ENCODE results near the gene CPB2.

The CPB2 gene

DNA sequence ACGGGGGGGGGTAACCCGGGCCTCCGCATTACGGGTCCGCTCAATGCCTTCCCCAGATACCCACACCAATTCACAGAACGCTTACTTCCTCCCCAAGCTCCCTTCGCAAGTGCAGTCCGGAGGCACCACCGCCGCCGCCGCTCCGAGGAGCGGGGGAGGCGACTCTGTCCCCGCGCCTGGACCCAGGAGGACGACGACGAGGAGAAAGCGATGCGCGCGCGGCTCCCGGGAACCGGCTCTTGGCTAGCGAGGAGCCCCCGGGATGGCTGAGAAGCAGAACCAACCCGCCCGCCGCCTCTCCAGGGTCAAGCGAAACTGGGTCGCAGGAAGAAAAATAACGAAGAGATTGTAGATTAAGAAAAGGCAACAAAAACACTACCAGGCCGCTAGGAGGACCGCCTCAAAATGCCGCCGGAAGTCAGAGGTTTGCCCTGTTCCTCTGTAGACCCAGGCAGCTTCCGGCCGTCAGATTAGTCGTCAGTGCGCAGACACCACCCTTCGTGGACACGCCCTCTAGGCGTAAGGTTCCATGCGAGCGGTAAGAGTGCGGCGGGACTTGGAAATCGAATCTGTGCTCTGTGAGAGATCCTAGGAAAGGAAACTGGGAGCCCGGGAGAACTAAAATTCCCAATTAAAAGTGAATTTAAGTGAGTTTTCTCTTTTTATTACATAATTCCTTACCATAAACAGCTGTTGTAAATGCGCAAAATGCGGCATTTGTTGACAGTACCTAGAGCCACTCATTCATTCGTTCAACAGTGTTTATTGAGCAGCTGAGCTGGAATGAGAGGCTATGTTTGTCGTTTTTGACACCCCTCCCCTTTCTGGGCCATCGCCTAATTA, 52.3 kb downstream of the CPB2 start, which contains the start of gene ZC3H13:
Gene ZC3H13 (minus strand): TSS at position 428 of the 843 bp plus-strand sequence. CDS start 7,239 bp downstream, outside the sequence.
- peak; percentile 64 to 86 (median 82) for DNase-seq (ENCODE audit: low read depth in 4 of 4, low spot score in 1 of 4)

DNA sequence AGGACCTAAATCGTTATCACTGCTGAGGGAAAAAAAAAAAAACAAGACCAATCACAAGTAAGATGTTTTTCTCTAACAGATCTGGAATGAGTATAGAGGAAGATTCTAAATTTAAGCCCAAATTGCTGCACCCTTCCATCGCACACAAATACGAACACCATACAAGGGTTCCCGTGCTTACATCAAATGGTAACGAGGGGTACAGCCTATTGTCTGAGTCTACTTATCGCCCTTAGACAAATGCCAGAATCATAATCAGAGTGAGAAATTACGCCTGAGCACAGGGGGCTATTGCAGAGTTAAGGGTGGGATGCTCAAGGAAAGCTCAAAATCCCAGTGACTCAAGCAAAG, 52.9 kb downstream of the CPB2 start:
- DNase-seq (ENCODE audit: low read depth in 4 of 4, low spot score in 1 of 4) = no peak

DNA sequence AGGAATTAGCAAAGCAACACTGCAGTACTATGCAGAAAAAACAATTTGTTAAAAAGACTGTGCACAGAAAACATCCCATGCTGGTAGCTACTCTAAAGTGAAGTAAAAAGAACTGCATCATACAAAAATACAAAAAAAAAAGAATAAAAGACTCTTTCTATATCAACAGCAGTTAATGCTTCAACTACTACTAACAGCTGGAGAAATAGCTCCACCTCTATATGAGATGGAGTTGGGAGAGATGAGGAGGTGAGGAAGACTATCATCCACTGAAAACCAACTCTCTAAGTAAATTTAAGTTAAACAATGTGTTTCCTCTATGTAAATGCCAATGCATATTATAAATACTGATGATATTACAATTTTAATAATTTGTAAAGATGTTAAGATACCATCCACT, 54.1 kb downstream of the CPB2 start:
- no peak for DNase-seq (ENCODE audit: low read depth in 4 of 4, low spot score in 1 of 4)

DNA sequence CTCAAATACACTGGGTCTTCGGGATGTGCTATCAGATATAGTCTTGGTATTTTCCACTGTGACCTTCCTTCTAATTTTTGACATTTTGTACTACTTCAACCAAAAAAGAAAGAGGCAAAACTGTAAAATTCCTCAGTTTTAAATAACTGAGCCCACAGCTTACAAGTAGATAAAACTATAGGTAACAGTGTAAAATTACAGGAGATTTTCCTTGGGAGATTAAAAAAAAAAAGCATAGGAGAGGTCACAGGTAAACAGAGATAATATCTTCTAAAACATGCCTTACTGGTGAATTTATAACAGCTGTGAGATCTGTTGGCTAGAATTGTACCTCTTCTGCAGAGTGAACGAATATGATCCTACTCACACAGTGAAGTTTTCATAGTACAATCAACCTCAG, 59.4 kb downstream of the CPB2 start:
- no peak for DNase-seq (ENCODE audit: low read depth in 4 of 4, low spot score in 1 of 4)

DNA sequence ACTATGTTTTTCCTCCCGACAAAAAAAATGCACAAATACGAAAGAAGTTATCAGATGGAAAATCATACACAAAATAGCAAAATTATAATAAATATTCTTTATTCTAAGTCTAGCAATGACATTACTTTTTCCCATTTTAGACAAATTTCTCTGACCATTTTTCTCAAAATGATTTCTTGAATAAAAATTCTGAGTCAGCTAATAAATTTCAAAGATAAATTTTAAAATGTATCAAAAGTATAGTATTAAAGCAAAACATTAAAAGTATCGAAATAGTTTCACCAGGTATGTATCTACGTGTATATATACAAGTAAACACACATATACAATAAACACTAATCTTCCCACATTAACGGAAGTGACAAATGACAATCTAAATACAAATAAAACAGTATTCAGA, 61.2 kb downstream of the CPB2 start:
- no peak for DNase-seq (ENCODE audit: low read depth in 4 of 4, low spot score in 1 of 4)

DNA sequence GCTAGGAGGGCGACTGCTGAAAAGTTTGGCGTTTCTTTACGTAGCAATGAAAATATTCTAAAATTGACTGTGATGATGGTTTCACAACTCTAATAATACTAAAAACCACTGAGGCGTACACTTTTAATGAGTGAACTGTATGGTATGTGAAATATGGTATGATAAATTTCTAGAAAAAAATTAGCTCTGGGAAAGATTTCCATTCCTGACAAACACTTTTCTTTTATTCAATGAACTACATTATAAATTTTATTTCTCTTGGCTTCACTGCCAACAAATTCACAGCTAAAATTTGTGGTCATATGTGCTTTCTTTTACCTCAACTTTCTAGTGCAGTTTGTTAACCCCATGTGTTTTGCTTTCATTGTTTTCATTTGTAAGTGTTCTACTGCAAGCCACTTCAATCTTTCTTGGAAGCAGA, 63.4 kb downstream of the CPB2 start:
- DNase-seq (ENCODE audit: low read depth in 4 of 4, low spot score in 1 of 4) = no peak

DNA sequence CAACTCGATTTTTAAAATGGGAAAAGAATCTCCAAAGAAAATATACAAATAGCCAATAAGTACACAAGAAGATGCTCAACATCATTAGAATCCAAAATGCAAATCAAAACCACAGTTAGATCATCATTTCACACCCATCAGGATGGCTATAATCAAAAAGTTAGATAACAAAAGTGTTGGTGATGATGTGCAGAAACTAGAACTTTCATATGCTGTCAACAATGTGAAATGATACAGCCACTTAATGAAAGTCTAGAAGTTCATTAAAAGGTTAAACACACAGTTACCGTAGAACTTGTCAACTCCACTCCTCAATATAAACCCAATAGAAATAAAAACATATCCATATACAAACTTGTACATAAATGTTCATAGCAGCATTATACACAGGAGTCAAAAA, 64.1 kb downstream of the CPB2 start:
- DNase-seq (ENCODE audit: low read depth in 4 of 4, low spot score in 1 of 4) = no peak

DNA sequence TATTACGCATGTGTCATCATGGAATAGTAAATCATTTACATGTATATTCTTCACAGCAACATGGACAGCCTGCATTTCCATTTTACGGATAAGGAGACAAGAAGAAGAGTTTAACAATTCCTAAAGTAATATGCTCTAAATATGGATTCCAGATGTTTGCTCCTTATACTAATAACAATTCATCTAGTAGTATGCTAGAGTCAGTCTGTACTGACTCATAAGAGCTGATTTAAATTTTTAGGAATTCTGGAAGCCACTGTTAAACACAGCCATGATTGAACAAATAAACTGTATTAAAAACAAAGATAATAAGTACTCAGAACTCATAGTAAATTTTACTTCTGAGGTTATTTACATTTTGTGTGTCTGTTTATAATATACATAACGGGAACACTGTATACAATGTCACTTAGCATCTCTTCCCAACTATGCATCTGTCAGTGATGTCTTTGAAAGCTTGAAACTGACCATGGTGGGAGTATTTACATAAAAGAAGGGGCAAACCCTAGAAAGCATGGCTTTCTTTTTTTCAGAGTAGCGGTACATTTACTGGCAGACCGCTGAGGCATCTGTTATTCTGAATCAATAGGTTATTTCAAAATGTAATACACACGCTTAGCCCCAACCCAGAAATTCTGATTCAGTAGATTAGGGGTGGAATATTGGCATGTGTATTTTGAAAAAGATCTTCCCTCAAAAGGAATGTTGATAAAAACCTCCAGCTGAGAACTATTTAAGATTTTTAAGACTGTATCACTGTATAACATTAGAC, 65.2 kb downstream of the CPB2 start:
- DNase-seq (ENCODE audit: low read depth in 4 of 4, low spot score in 1 of 4) = no peak

DNA sequence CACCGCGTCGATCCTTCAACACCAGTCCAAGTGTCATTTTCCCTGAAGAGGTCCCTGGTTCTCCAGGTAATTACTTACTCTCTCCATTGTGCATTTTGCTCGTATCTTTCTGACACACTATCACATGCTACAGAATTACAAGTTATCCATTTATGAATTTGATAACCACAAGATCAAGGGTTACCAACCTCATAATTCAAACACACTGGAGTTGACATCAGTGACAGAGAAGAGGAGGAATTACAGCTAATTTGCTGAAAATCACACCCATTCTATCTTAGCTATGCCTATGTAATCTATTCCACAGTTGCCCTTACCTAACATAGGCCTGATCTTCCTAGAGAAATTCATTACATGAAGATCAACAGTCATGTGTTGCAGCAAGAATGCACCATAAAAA, 66.5 kb downstream of the CPB2 start:
- no peak for DNase-seq (ENCODE audit: low read depth in 4 of 4, low spot score in 1 of 4)

DNA sequence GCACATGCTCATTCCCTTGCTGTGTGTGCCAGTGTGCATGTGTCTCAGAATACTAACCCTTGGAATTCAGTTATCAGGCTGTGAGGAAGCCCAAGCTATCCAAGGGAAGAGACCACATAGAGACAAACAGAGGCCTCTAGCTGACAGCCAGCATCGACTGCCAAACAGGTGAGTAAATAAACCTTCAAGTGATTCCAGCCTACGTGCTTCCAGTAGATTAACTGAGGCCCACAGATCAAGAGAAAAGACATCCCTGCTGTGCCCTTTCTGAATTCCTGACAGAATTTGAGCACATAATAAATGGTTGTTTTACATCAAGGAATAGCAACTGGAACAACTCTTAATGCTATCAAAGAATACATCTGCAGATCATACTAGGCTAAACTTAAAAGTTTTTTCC, 69.8 kb downstream of the CPB2 start:
- DNase-seq (ENCODE audit: low read depth in 4 of 4, low spot score in 1 of 4) = no peak

DNA sequence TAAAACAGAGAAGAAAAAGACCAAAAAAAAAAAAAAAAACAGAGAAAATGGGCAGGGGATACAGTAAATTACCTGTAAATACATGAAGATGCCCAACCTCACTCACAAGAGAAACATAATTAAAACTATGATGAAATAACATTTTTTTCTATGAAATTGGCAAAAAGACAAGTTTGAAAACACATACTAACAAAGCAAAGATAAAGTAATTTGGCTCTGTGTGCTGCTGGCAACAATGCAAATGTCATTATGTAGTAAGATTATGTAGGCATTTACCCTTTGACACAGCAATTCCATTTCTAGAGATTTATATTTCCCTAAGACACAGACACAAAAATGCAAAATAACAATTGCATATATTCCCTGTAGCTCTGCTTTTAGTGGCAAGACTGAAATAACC, 72.5 kb downstream of the CPB2 start:
- no peak for DNase-seq (ENCODE audit: low read depth in 4 of 4, low spot score in 1 of 4)

DNA sequence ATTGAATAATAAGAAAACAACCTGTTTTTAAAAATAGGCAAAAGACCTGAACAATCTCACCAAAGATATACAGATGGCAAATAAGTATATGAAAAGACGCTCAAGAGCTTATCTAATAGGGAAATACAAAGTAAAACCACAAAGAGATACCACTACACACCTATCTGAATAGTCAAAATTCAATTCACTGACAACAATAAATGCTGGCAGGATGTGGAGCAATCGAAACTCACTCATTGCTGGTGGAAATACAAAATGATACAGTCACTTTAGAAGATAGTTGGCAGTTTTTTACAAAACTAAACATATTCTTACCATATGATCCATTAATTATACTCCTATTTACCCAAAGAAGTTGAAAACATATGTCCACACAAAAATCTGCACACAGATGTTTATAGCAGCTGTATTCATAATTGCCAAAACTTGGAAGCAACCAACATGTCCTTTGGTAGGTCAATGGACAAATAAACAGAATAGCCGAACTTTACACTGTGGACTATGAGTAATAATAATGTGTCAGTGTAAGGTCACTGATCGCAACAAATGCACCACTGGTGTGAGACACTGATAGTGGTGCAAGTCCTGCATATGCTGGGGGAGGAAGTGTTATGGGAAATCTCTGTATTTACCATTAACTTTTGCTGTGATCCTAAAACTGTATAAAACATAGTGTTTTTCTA, 73.1 kb downstream of the CPB2 start:
- no peak for DNase-seq (ENCODE audit: low read depth in 4 of 4, low spot score in 1 of 4)

DNA sequence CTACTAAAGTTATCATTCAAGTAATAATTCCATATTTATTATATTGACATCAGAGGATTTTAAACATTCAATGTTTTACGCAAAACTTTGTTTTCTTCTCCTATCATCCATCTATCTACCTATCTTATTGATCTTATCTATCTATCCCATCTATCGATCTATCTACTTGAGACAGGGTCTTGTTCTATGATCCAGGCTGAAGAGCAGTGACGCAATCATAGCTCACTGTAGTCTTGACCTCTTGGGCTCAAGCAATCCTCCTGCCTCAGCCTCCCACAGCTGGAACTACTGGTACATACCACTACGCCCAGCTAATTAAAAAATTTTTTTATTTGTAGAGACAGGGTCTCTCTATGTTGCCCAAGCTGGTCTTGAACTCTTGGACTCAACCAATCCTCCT, 79.7 kb downstream of the CPB2 start:
- DNase-seq (ENCODE audit: low read depth in 4 of 4, low spot score in 1 of 4) = no peak

DNA sequence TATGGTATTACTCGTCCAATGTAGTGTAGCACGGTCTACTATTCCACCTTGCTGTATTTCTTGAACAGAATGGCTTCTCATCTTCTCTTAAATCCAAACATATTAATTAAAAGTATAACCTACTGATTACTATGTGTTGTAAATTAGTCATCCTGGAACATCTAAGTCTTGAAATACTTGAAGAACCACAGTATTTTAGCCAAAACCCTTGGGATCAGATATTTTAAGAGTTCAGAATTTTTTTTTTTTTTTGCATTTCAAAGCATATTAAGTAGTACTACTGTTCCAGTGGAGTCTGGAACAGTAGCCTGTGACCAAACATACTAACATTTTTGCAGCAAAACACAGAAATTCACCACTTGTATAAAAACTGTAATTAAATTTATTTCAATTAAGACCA, 82.4 kb downstream of the CPB2 start:
- DNase-seq (ENCODE audit: low read depth in 4 of 4, low spot score in 1 of 4) = no peak

DNA sequence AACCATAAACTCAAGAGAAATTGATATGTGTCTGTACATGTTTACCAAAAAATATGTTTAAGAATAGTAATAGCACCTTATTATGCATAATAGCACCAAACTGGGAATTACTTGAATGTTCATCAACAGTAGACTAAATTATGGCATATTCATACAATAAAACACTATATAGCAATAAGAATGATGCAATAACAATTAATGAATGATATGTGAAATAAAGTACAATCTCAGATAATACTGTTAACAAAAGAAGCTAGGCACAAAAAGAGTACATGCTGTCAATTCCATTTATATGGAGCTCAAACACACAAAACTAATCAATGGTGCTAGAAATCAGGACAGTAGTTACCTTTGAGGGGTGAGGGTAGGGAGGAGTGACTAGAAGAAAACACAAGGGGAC, 88.6 kb downstream of the CPB2 start:
- DNase-seq (ENCODE audit: low read depth in 4 of 4, low spot score in 1 of 4) = no peak

DNA sequence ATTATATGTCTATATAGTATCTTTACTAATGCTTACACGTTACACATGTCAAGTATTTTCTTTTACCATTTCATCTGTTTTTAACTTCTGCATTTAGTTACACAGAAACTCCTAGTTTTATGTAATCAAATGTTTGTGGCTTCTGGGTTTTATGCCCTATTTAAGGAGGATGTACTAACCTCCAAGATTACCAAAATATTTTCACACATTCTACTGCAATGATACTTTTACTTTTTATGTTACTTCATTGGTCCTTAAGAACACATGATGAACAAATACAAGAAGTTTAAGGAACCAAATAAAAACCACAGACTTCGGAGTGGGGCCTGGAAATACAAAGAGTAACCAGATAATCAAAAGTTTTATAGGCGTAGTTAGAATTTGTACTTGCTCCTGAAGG, 89.5 kb downstream of the CPB2 start:
- DNase-seq (ENCODE audit: low read depth in 4 of 4, low spot score in 1 of 4) = no peak

DNA sequence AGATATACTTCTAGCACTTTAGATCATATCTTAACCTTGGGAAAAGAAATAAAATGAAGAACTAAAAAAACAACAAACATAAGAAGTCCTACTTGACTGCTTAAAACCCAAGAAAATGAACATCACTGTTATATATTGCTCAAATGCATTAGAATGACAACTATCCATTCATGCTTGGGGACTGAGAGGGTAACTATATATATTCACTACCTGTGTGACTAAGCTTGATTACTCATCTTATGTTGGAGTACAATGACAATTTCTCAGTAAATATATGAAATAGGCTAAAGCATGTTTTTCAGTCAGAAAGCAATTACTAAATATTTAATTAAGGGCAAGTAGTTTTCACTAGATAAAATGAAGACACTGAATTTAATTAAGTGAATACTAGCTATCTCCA, 92.4 kb downstream of the CPB2 start:
- no peak for DNase-seq (ENCODE audit: low read depth in 4 of 4, low spot score in 1 of 4)

DNA sequence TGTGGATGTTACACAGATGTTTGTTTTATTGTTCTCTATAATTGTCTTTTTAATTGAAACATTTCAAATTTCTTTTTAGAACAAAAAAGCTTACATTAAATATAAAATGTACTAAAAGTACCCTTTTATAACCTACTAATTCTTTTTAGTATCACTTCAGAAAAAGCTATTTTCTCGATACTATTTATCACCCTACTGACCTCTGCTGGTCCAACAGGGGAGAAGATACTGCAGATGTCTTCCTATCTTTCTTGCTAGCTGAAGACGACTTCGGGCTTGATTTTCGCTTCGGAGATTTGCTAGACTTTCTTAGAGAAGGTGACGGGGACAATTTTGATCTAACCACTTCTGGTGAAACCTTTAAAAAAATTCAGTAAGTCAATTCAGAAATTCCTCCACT, 94.7 kb downstream of the CPB2 start:
- no peak for DNase-seq (ENCODE audit: low read depth in 4 of 4, low spot score in 1 of 4)

DNA sequence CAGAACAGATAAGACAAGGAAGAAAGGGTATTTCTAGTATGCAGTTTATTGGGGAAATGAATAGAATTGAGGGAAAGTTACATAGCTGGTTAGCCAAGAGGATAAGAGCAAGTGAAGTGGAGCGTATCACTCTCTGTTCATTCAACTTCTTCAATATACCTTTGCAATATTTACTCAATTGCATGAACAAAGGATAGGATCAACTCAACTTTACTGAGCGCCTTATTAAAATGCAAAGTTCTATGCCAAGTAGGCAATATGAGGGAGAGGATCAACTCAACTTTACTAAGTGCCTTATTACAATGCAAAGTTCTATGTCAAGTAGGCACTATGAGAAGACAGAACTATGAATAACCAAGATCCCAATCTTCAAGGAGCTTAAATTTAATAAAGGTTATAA, 96.2 kb downstream of the CPB2 start:
- no peak for DNase-seq (ENCODE audit: low read depth in 4 of 4, low spot score in 1 of 4)

DNA sequence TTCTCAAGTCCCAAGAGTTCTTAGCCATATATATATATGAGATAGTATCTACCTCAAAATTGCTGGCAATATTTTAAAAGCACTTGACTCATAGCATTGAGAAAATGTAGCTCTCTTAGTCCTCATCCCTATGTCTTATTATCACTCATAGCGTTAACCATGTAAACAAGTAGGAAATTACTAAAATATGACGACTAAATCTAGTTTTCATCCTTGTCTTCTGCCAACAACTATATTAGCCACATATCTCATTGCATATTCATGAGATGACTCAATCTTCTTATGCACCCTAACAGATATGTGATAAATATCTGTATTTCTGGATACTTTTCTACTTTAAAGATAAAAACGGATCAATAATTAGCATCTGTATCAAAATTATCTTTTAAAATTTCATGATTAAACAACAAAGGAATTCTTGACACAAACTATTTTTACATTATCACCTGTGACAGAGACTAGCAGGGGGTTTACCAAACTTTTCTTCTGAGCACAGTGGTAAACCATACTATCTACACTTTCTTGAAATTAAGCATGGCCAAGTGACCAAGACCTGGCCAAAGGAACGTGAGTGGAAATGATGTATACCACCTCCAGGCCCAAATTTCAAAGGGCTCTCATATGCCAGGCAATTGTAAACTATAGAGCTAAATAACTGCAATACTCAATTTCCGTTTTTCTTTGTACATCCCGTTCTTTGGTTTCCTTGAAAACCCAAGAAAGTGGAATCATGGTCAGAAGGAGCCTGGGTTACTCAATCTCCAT, 98.0 kb downstream of the CPB2 start:
- DNase-seq (ENCODE audit: low read depth in 4 of 4, low spot score in 1 of 4) = no peak

DNA sequence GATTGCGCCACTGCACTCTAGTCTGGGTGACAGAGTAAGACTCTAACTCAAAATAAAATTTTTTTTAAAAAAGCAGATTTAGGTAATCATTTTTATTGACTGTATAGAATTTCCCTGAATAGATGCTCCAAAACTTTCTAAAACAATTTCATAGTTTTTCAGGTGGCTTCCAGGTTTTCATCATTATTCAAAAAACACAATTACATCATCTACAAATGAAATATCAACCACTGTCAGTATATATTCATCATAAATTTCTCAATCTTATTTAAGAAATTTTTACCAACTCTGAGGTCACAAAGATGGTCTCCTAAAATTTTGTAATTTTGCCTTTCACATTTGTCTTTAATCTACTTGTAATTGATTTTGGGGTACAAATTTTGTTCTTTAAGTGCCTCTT, 100.3 kb downstream of the CPB2 start:
- no peak for DNase-seq (ENCODE audit: low read depth in 4 of 4, low spot score in 1 of 4)

Measured in stimulated activated CD4-positive, alpha-beta T cell treated with anti-CD3 and anti-CD28 coated beads, Interleukin-1b, Interleukin-23, amount 100 ng/mL, for 24 hours (primary cell).